ENCODE measurements around the gene LMO1.

Gene LMO1

GRCh38 chr11:8242499-8243280, 21.0 kb downstream of the LMO1 start:
- no peak for DNase-seq

GRCh38 chr11:8242118-8242475, 21.6 kb downstream of the LMO1 start:
- no peak for DNase-seq

GRCh38 chr11:8241373-8242117, 22.1 kb downstream of the LMO1 start:
- DNase-seq: no peak

GRCh38 chr11:8239536-8240228, 24.0 kb downstream of the LMO1 start:
- DNase-seq: no peak

- no peak for DNase-seq
These were observed 24.6 kb downstream of the LMO1 start for GRCh38 chr11:8239040-8239439.

GRCh38 chr11:8237453-8237852, 26.2 kb downstream of the LMO1 start:
- no peak for DNase-seq

- DNase-seq: no peak
These were observed 27.8 kb downstream of the LMO1 start for GRCh38 chr11:8235925-8236324.

- DNase-seq: no peak
These were observed 28.8 kb downstream of the LMO1 start for GRCh38 chr11:8234910-8235309.

GRCh38 chr11:8234425-8234821, 29.3 kb downstream of the LMO1 start:
- no peak for DNase-seq

- no peak for DNase-seq
These were observed 29.8 kb downstream of the LMO1 start for GRCh38 chr11:8233691-8234424.

- no peak for DNase-seq
These were observed 30.6 kb downstream of the LMO1 start for GRCh38 chr11:8232849-8233606.

- DNase-seq: no peak
These were observed 31.3 kb downstream of the LMO1 start for GRCh38 chr11:8232414-8232813.

- DNase-seq: no peak
These were observed 31.7 kb downstream of the LMO1 start for GRCh38 chr11:8231979-8232378.

- DNase-seq: no peak
These were observed 32.5 kb downstream of the LMO1 start for GRCh38 chr11:8230921-8231847.

GRCh38 chr11:8230178-8230859, 33.4 kb downstream of the LMO1 start:
- DNase-seq: no peak

GRCh38 chr11:8229299-8230177, 34.1 kb downstream of the LMO1 start:
- no peak for DNase-seq

GRCh38 chr11:8228231-8228630, 35.4 kb downstream of the LMO1 start:
- DNase-seq: no peak

- DNase-seq: no peak
These were observed 36.2 kb downstream of the LMO1 start for GRCh38 chr11:8227156-8228152.
